Urinary bladder (tissue), 4 donors: ENCODE measurements around the gene PON3. TPM values are rescaled to one million over a fixed set of nuclear protein-coding genes. Genes with fewer than 3 reads are reported as not detected.
A peak's percentile ranks its signal among the peaks of the same experiment; 100 is the strongest.

Experiments
- DNase-seq: peaks from one replicate; pipeline ENCODE4 v3.0.0-alpha.2; 2015; ENCODE audit errors: extremely low spot score
- H3K27ac ChIP-seq: one replicate; pipeline ENCODE4 v1.5.1; 2013; ENCODE audit warnings: low read depth, mild to moderate bottlenecking, moderate library complexity
- H3K36me3 ChIP-seq: one replicate; pipeline ENCODE4 v1.6.1; 2013; ENCODE audit warnings: mild to moderate bottlenecking, moderate library complexity; ENCODE audit not compliant: insufficient read depth
- H3K4me1 ChIP-seq: one replicate; pipeline ENCODE4 v1.6.1; 2013; ENCODE audit warnings: mild to moderate bottlenecking, moderate library complexity; ENCODE audit not compliant: insufficient read depth
- H3K4me3 ChIP-seq: one replicate; pipeline ENCODE4 v1.5.1; 2013; ENCODE audit warnings: low read depth, low read length
- WGBS: extraction: QIAGEN DNeasy Blood & Tissue Kit; methylation state at CpG from one replicate; pipeline ENCODE4 v1.1.7; 2013; 5-methylcytosine and 5-hydroxymethylcytosine counted together
- polyA plus RNA-seq: library from polyadenylated mRNA; stranded (reverse); fragments of 200-250 nt; gene quantifications from one replicate; pipeline ENCODE4 v1.2.3, GENCODE V29; 2013
- total RNA-seq: library from RNA; depleted of rRNA; stranded (reverse); fragments of >200 nt; gene quantifications from one replicate; pipeline ENCODE4 v1.2.3, GENCODE V29; 2014
- donor health status: healthy with polysubstance abuse.
- donor health status: healthy.

Gene PON3
- 3.7 TPM for total RNA-seq
- polyA plus RNA-seq = 3.7 TPM

GRCh38 chr7:95396136-95397032, at the start of gene PON3:
PON3 (minus strand) TSS chr7:95396375; CDS start chr7:95396350, 25 bp downstream.
- Histone ChIP-seq H3K4me3 (peak within 1 kb of the TSS; percentile 61), H3K36me3 (no peaks in the 10 kb centered on the region), H3K4me1 (no peaks in the 10 kb centered on the region), H3K27ac (peak within 1 kb of the TSS; percentile 57)
- DNase-seq = no peak
- WGBS = 12% methylated on average over 68 of the region's 68 CpGs

- no peak overlapping the region for H3K27ac ChIP-seq
- H3K4me1 ChIP-seq = no peaks in the 10 kb centered on the region
- no peaks in the 10 kb centered on the region for H3K36me3 ChIP-seq
- WGBS = 55% methylated on average over 2 of the region's 2 CpGs
- H3K4me3 ChIP-seq = no peak overlapping the region
- no peak for DNase-seq
These were observed 48.6 kb upstream of the PON3 start for GRCh38 chr7:95444796-95445195.

GRCh38 chr7:95441042-95441823, 45.1 kb upstream of the PON3 start:
- no peak for DNase-seq
- WGBS = 79% methylated on average over 7 of the region's 7 CpGs
- no peaks in the 10 kb centered on the region for H3K36me3 ChIP-seq

GRCh38 chr7:95440394-95441038, 44.3 kb upstream of the PON3 start:
- Histone ChIP-seq H3K4me1 (no peaks in the 10 kb centered on the region), H3K4me3 (no peak overlapping the region), H3K36me3 (no peaks in the 10 kb centered on the region), H3K27ac (no peak overlapping the region)
- WGBS = 89% methylated on average over 3 of the region's 3 CpGs
- no peak for DNase-seq

More at GRCh38 chr7:95441042-95441823, 45.1 kb upstream of the PON3 start:
- Histone ChIP-seq H3K4me3 (no peak overlapping the region), H3K4me1 (no peaks in the 10 kb centered on the region), H3K27ac (no peak overlapping the region)

- H3K4me3 ChIP-seq = no peak overlapping the region
These were observed 40.2 kb upstream of the PON3 start for GRCh38 chr7:95436407-95436806.

GRCh38 chr7:95435422-95435780, 39.2 kb upstream of the PON3 start:
- DNase-seq = no peak
- Histone ChIP-seq H3K4me3 (peak overlapping the region; percentile 62), H3K27ac (no peak overlapping the region), H3K36me3 (no peaks in the 10 kb centered on the region), H3K4me1 (no peaks in the 10 kb centered on the region)
- 45% methylated on average over 9 of the region's 9 CpGs for WGBS

More at GRCh38 chr7:95436407-95436806, 40.2 kb upstream of the PON3 start:
- 74% methylated on average over 4 of the region's 4 CpGs for WGBS
- no peak overlapping the region for H3K27ac ChIP-seq
- no peaks in the 10 kb centered on the region for H3K4me1 ChIP-seq
- H3K36me3 ChIP-seq = no peaks in the 10 kb centered on the region
- no peak for DNase-seq

- Histone ChIP-seq H3K27ac (peak within 1 kb of the TSS; percentile 84), H3K4me1 (no peaks in the 10 kb centered on the region), H3K4me3 (peak within 1 kb of the TSS; percentile 62), H3K36me3 (no peaks in the 10 kb centered on the region)
- peak; percentile 33 for DNase-seq
- under 1% methylated on average over 58 of the region's 58 CpGs for WGBS
These were observed 38.6 kb upstream of the PON3 start, which contains the start of gene PON2 for GRCh38 chr7:95434557-95435421. PON2 (minus strand) TSS chr7:95435028; CDS start chr7:95434951, 77 bp downstream.

- Histone ChIP-seq H3K4me1 (no peaks in the 10 kb centered on the region), H3K27ac (no peak overlapping the region), H3K4me3 (peak overlapping the region; percentile 62), H3K36me3 (no peaks in the 10 kb centered on the region)
- DNase-seq = no peak
- WGBS = 50% methylated on average over 6 of the region's 6 CpGs
These were observed 37.9 kb upstream of the PON3 start for GRCh38 chr7:95433952-95434556.

GRCh38 chr7:95433129-95433528, 37.0 kb upstream of the PON3 start:
- no peak for DNase-seq
- H3K4me1 ChIP-seq = no peaks in the 10 kb centered on the region
- no peaks in the 10 kb centered on the region for H3K36me3 ChIP-seq
- 100% methylated on average over 1 of the region's 1 CpG for WGBS
- no peak overlapping the region for H3K4me3 ChIP-seq
- no peak overlapping the region for H3K27ac ChIP-seq

- no peaks in the 10 kb centered on the region for H3K36me3 ChIP-seq
- no peak overlapping the region for H3K27ac ChIP-seq
- no peaks in the 10 kb centered on the region for H3K4me1 ChIP-seq
- no peak overlapping the region for H3K4me3 ChIP-seq
- 90% methylated on average over 2 of the region's 2 CpGs for WGBS
- no peak for DNase-seq
These were observed 36.4 kb upstream of the PON3 start for GRCh38 chr7:95432606-95433005.

GRCh38 chr7:95430864-95431263, 34.7 kb upstream of the PON3 start:
- Histone ChIP-seq H3K36me3 (no peaks in the 10 kb centered on the region), H3K4me1 (no peaks in the 10 kb centered on the region), H3K4me3 (no peak overlapping the region), H3K27ac (no peak overlapping the region)
- WGBS = 93% methylated on average over 2 of the region's 2 CpGs
- no peak for DNase-seq

GRCh38 chr7:95429241-95429990, 33.2 kb upstream of the PON3 start:
- Histone ChIP-seq H3K27ac (no peak overlapping the region), H3K4me3 (no peak overlapping the region), H3K36me3 (no peaks in the 10 kb centered on the region), H3K4me1 (no peaks in the 10 kb centered on the region)
- DNase-seq = no peak
- WGBS = 74% methylated on average over 5 of the region's 5 CpGs
